Esophagus muscularis mucosa (tissue), 4 donors: ENCODE results near the gene NPEPL1.

Experiments used
- EP300 ChIP-seq: sonication (generic); formaldehyde crosslinking; IDR thresholded peaks from one replicate; pipeline ENCODE4 v1.6.1; 2017; ENCODE audit warnings: antibody characterized with exemption
- POLR2A ChIP-seq: fragments of 450-650 bp; IDR thresholded peaks from one replicate; pipeline ENCODE4 v1.6.1; 2017; ENCODE audit warnings: antibody characterized with exemption, moderate library complexity, mild to moderate bottlenecking, low read depth
- POLR2AphosphoS5 ChIP-seq, 2 donors: sonication (generic); formaldehyde crosslinking; IDR thresholded peaks; one replicate each; pipeline ENCODE4 v1.6.1; 2017; ENCODE audit warnings: antibody characterized with exemption in 2 of 2
- TF ChIP-seq, protein P1 (sequence below), 3 experiments: fragments of 200-600 bp in 2 of 3; fragments of 450-650 bp in 1 of 3; sonication (generic) in 2 of 3; IDR thresholded peaks; one replicate each; pipeline ENCODE4 v1.5.1; 2017 to 2019; ENCODE audit warnings: antibody characterized with exemption in 3 of 3, mild to moderate bottlenecking in 2 of 3, moderate library complexity in 1 of 3

- no peak for TF ChIP-seq POLR2A
- TF ChIP-seq, protein P1, sequence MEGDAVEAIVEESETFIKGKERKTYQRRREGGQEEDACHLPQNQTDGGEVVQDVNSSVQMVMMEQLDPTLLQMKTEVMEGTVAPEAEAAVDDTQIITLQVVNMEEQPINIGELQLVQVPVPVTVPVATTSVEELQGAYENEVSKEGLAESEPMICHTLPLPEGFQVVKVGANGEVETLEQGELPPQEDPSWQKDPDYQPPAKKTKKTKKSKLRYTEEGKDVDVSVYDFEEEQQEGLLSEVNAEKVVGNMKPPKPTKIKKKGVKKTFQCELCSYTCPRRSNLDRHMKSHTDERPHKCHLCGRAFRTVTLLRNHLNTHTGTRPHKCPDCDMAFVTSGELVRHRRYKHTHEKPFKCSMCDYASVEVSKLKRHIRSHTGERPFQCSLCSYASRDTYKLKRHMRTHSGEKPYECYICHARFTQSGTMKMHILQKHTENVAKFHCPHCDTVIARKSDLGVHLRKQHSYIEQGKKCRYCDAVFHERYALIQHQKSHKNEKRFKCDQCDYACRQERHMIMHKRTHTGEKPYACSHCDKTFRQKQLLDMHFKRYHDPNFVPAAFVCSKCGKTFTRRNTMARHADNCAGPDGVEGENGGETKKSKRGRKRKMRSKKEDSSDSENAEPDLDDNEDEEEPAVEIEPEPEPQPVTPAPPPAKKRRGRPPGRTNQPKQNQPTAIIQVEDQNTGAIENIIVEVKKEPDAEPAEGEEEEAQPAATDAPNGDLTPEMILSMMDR (IDR thresholded peaks at IDR 0.05) = no peak
- TF ChIP-seq EP300 = no peak
- TF ChIP-seq POLR2AphosphoS5 (IDR thresholded peaks at IDR 0.05) = no peak
Observed at GRCh38 chr20:58719971-58720371, 27.4 kb downstream of the NPEPL1 start.
